AG04449 (cell line): ENCODE measurements around the gene FKBP5.
"Not testable (repeated sequence)": the region's sequence is repeated elsewhere in the genome, so short reads cannot be mapped to it uniquely, and the experiment has no call there.

Source experiments
- CTCF ChIA-PET: fragments of 350-600 bp; formaldehyde crosslinking; extraction: SDS; loops from one replicate; lab custom pipeline; 2021; ENCODE audit warnings: antibody characterized with exemption; lab: Yijun Ruan, JAX
- POLR2A ChIA-PET: fragments of 400-600, 350-600 bp; formaldehyde crosslinking; extraction: SDS; loops from one replicate; lab custom pipeline; 2020; ENCODE audit warnings: antibody characterized with exemption, inconsistent platforms; lab: Yijun Ruan, JAX
- DNase-seq: peaks from one replicate; pipeline ENCODE4 v3.0.0-alpha.2; 2010; ENCODE audit warnings: low read depth, low spot score
- H3K4me3 ChIP-seq: 2 replicates; pipeline ENCODE4 v1.5.1; 2011; ENCODE audit warnings: low read depth, mild to moderate bottlenecking, control low read depth, low read length
- TF ChIP-seq, protein P1 (sequence below): IDR thresholded peaks from one replicate; pipeline ENCODE4 v1.5.1; 2011; ENCODE audit warnings: mild to moderate bottlenecking, moderate library complexity, low read length, control low read depth, inconsistent platforms; ENCODE audit not compliant: insufficient read depth; ENCODE audit errors: missing control alignments

Gene FKBP5

DNA sequence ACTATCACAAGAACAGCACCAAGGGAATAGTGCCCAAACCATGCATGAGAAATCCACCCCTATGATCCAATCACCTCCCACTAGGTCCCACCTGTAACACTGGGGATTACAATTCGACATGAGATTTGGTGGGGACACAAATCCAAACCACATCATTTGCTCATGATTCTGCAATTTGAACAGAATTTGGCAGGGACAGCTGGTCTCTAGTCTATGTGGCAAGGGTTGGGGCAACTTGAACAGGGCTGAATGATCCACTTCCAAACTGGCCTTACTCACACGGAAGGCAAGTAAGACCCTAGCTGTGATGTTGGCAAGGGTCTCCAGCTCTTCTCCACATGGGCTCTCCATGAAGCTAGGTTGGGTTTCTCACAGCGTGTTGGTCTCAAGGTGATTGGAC, 10.1 kb upstream of the FKBP5 start:
- ChIA-PET CTCF (interaction anchor here (1.1 to 1.8 kb wide), 2 partner anchors 37 to 39 kb away, joined by 3 to 5 read pairs; no protein-coding TSS in a partner anchor), POLR2A (no interaction called here)
- TF ChIP-seq, protein P1, sequence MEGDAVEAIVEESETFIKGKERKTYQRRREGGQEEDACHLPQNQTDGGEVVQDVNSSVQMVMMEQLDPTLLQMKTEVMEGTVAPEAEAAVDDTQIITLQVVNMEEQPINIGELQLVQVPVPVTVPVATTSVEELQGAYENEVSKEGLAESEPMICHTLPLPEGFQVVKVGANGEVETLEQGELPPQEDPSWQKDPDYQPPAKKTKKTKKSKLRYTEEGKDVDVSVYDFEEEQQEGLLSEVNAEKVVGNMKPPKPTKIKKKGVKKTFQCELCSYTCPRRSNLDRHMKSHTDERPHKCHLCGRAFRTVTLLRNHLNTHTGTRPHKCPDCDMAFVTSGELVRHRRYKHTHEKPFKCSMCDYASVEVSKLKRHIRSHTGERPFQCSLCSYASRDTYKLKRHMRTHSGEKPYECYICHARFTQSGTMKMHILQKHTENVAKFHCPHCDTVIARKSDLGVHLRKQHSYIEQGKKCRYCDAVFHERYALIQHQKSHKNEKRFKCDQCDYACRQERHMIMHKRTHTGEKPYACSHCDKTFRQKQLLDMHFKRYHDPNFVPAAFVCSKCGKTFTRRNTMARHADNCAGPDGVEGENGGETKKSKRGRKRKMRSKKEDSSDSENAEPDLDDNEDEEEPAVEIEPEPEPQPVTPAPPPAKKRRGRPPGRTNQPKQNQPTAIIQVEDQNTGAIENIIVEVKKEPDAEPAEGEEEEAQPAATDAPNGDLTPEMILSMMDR, result no peak

DNA sequence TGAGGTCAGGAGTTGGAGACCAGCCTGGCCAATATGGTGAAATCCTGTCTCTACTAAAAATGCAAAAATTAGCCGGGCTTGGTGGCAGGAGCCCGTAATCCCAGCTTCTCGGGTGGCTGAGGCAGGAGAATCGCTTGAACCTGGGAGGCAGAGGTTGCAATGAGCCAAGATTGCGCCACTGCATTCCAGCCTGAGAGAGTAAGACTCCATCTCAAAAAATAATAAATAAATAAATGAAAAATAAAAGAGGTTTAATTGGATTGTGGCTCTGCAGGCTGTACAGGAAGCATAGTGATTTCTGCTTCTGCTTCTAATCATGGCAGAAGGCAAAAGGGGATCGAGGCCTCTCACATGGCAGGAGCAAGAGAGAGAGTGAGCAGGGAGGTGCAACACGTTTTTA, 9.7 kb upstream of the FKBP5 start:
- POLR2A ChIA-PET, DNase-seq, H3K4me3 ChIP-seq: not testable (repeated sequence)
- CTCF ChIA-PET, result interaction anchor here (1.8 kb wide), 1 partner anchor 39 kb away, joined by 5 read pairs; no protein-coding TSS in a partner anchor

More for the DNA sequence above, 10.1 kb upstream of the FKBP5 start:
- no peak overlapping the region for H3K4me3 ChIP-seq
- DNase-seq, result no peak

DNA sequence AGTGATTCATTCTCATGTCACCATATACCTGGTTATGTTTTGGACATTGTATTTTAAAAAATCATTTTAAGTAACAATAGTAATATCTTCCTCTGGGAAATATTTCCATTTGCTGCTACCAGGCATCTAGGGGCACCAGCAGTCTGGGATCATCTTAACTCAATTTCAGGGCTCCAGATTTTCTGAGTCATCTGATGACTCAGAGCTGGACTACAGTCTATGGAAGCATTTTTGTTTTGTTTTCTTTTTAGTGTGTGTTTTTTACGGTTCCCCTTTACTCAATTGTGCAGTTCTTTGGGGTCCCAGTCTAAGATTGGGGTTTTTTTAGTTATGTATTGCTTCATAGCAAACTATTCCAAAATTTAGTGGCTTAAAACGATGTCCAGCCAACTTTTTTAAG, 5.7 kb upstream of the FKBP5 start:
- no peak for DNase-seq
- TF ChIP-seq, protein P1, result no peak
- H3K4me3 ChIP-seq, result no peak overlapping the region
- POLR2A ChIA-PET, result no interaction called here
- CTCF ChIA-PET, result interaction anchor here (0.7 kb wide), 1 partner anchor 15 kb away, joined by 3 read pairs; no protein-coding TSS in a partner anchor

DNA sequence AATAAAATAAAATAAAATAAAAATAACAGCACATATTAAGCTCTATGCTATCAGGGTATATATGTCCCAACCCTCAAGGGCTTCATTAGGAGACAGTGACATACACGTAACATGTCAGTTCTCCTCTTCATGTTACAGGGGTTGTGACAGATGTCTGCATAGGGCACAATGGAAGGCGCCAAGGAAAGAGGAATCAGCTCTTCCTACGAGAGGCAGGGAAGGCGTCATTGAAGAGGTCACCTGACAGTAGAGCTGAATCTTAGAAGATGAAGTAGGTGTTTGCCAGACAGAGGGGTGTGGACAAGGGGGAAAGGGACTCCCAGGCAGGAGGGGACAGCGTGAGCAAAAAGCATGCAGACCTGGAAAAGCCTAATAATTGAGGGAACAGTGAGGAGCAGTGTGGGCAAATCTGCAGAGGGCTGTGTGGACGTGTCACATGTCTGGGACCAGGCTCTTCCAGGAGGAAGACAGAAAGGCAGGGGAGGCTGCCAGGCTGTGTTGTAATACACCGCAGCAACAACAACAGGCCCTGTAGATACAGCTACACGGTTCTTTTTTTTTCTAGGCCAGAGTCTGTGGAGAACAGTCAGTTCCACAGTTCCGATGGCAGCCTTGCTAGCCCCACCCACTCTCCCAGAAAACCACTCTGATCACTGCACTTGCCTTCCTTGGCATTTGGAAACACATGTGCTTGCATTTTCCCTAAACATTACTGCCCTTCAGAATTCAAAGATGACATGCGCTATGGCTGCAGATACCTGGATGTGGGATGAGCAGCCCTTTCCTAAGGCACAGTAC, 2.5 kb upstream of the FKBP5 start:
- TF ChIP-seq, protein P1, result no peak
- CTCF ChIA-PET, result interaction anchor here (0.6 to 3.0 kb wide), 3 partner anchors 43 to 131 kb away, joined by 3 to 10 read pairs (median 3); partner anchors contain the start of gene ARMC12
- no peak for DNase-seq
- POLR2A ChIA-PET, result no interaction called here
- H3K4me3 ChIP-seq, result no peak overlapping the region

DNA sequence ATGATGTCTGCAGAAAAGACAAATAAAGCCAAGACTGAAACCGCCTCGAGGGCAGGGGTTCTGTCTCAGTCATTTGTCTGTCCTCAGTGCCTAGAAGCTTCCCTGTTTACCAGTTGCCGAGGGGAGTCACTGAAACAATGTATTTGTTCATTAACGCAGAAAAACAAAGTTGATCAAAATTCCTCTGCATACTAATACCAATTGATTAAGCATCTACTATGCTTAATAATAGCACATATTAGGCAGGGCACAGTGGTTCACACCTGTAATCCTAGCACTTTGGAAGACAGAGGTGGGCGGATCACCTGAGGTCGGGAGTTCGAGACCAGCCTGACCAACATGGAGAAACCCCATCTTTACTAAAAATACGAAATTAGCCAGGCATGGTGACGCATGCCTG, 1.8 kb upstream of the FKBP5 start:
- no peak overlapping the region for H3K4me3 ChIP-seq
- no peak for DNase-seq
- TF ChIP-seq, protein P1, result no peak
- POLR2A ChIA-PET, result no interaction called here
- CTCF ChIA-PET, result interaction anchor here (1.0 to 3.0 kb wide), 3 partner anchors 44 to 106 kb away, joined by 3 to 10 read pairs (median 3); partner anchors contain the start of gene ARMC12

DNA sequence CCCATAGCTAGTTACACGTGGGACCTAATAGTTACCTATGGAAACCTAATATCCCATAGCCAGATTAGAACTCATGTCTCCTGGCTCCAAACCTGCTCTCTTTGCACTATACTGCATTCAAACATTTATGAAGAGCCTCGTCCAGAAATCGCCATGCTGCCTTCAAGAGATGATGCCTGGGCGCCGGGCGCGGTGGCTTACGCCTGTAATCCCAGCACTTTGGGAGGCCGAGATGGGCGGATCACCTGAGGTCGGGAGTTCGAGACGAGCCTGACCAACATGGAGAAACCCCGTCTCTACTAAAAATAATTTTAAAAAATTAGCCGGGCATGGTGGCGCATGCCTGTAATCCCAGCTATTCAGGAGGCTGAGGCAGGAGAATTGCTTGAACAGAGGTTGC, 1.3 kb upstream of the FKBP5 start:
- H3K4me3 ChIP-seq, DNase-seq, POLR2A ChIA-PET: not testable (repeated sequence)
- CTCF ChIA-PET, result interaction anchor here (0.6 to 1.6 kb wide), 3 partner anchors 20 to 106 kb away, joined by 3 read pairs; no protein-coding TSS in a partner anchor

DNA sequence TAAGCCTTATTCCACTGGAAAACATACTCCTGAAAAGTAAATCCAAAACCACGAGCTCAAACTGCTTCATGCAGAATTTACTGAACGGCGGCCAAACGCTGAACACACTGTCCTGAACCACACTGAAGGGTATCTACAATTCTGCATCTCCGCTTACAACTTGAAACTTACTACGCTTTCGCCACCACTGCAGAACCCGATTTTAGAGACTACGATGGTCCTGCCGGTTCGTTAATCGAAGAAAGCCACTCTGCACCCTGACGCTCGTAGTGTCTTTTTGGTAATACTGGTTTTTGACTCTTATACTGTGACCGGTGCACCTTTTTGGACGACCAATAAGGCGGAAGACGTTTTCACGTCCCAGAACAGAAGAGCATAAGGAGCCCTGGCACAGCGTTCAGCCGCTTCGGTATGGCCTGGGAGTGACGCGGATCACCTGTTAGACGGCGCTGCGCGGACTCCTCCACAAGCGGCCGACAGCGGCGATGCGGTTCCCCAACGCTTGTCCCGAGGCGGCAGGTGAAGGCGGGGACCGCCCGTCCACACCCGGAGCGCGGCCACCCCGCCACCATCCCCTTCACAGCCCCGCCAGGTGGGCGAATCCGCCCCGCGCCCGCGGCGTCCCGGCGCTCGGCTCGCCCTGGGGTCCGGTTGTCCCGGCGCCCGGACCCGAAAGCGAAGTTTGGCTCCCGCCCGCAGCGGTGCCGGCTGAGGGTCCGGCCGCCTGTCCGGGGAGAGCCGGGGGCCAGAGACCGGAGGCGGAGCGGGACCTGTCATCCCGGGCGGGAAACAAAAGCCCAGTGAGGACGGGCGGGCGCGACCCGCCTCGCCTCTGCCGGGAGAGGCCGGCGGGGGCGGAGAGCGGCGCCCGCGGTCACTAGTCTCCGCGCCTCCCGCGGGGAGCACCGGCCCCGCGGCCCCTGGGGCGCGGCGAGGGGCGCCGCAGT, 784 bp downstream of the FKBP5 start:
- no peak for DNase-seq
- ChIA-PET POLR2A (no interaction called here), CTCF (interaction anchor here (0.7 to 8.5 kb wide), 9 partner anchors 9 to 166 kb away, joined by 3 to 92 read pairs (median 4); partner anchors contain the start of gene ARMC12)
- TF ChIP-seq, protein P1, result no peak
- H3K4me3 ChIP-seq, result peak overlapping the region; percentile 70
